ENCODE results near the gene SENP2.

- no peak for TF ChIP-seq CTCF (IDR thresholded peaks at IDR 0.05)
- no peak for TF ChIP-seq POLR2A (IDR thresholded peaks at IDR 0.05)
These were observed 30.2 kb upstream of the SENP2 start for GRCh38 chr3:185555860-185556347.
